H4 (cell line): ENCODE results near the gene CEP170B. TPM values are rescaled to one million over a fixed set of nuclear protein-coding genes. Genes with fewer than 3 reads are reported as not detected.
"Not testable (repeated sequence)": the region's sequence is repeated elsewhere in the genome, so short reads cannot be mapped to it uniquely, and the experiment has no call there.

Experiments
- DNase-seq: peaks from one replicate; pipeline ENCODE4 v3.0.0-alpha.2; 2015; ENCODE audit warnings: low spot score
- total RNA-seq: library from RNA; depleted of rRNA; stranded (reverse); fragments of >200 nt; shearing (Covaris generic); gene quantifications from 2 replicates; pipeline ENCODE4 v1.2.3, GENCODE V29; 2014; rRNA removed

The CEP170B gene
- total RNA-seq = 3.5 and 5.2 TPM in 2 replicates

- DNase-seq = no peak
Observed at GRCh38 chr14:104865081-104865630, at the start of gene CEP170B. Gene CEP170B (plus strand): TSS chr14:104865268. CDS start chr14:104868451, 3,183 bp downstream.

GRCh38 chr14:104816616-104816884 lies 48.5 kb upstream of the CEP170B start:
- no peak for DNase-seq

GRCh38 chr14:104817930-104818713 lies 46.9 kb upstream of the CEP170B start:
- DNase-seq = no peak

GRCh38 chr14:104818714-104819161 lies 46.3 kb upstream of the CEP170B start:
- DNase-seq = no peak

GRCh38 chr14:104819361-104819781 lies 45.7 kb upstream of the CEP170B start:
- no peak for DNase-seq

- no peak for DNase-seq
Observed at GRCh38 chr14:104820669-104821228, 44.3 kb upstream of the CEP170B start.

GRCh38 chr14:104821229-104821945 lies 43.7 kb upstream of the CEP170B start:
- no peak for DNase-seq

- DNase-seq = no peak
Observed at GRCh38 chr14:104821971-104822608, 43.0 kb upstream of the CEP170B start.

GRCh38 chr14:104822821-104823615 lies 42.0 kb upstream of the CEP170B start:
- no peak for DNase-seq

- no peak for DNase-seq
Observed at GRCh38 chr14:104824353-104824997, 40.6 kb upstream of the CEP170B start.

- peak; percentile 65 for DNase-seq
Observed at GRCh38 chr14:104826189-104826860, 38.7 kb upstream of the CEP170B start.

GRCh38 chr14:104826861-104827176 lies 38.2 kb upstream of the CEP170B start:
- no peak for DNase-seq

- no peak for DNase-seq
Observed at GRCh38 chr14:104827177-104828055, 37.7 kb upstream of the CEP170B start.

- no peak for DNase-seq
Observed at GRCh38 chr14:104830781-104831180, 34.3 kb upstream of the CEP170B start.

- not testable (repeated sequence) for DNase-seq
Observed at GRCh38 chr14:104836171-104836935, 28.7 kb upstream of the CEP170B start.

- DNase-seq = no peak
Observed at GRCh38 chr14:104841730-104842129, 23.3 kb upstream of the CEP170B start.

GRCh38 chr14:104843006-104843405 lies 22.1 kb upstream of the CEP170B start:
- no peak for DNase-seq
